Measurements from ENCODE around the gene IP6K2. TPM values are rescaled to one million over a fixed set of nuclear protein-coding genes. Genes with fewer than 3 reads are reported as not detected.

The IP6K2 gene
- total and polyA plus RNA-seq, 2 of the 8 experiments (the other 6 are each of a cell fraction or from before 2014, with no cell fraction given): 95.8 to 144 TPM

- Histone ChIP-seq H3K23me2 (ENCODE audit: low read depth, low read length) (no peaks in the 10 kb centered on the region), H3K4me2 (ENCODE audit: insufficient read depth in 1 of 2, low read depth in 2 of 2, low read length in 2 of 2) (no peak overlapping the region), H2BK20ac (ENCODE audit: low read length) (no peak overlapping the region), H2BK120ac (replicated peaks; ENCODE audit: low read depth, low read length) (no peak overlapping the region), H3K14ac (ENCODE audit: insufficient read length) (no peak overlapping the region), H3K4me3 (ENCODE audit: extremely low read depth in 1 of 4, insufficient read depth in 2 of 4, low read depth in 3 of 4, low read length in 4 of 4) (no peak overlapping the region), H3K27me3 (replicated peaks in 1 of 4; ENCODE audit: control insufficient read depth in 3 of 4, extremely low read depth in 1 of 4, insufficient read depth in 3 of 4, low read length in 3 of 4) (no peaks in the 10 kb centered on the region), H2BK12ac (ENCODE audit: low read depth, low read length) (no peak overlapping the region), H4K8ac (ENCODE audit: extremely low read depth, insufficient read depth, low read length) (no peak overlapping the region), H3K56ac (replicated peaks; ENCODE audit: insufficient read length, low read depth, low read length) (no peak overlapping the region), H4K5ac (ENCODE audit: insufficient read length, low read depth, low read length) (no peak overlapping the region), H3K36me3 (ENCODE audit: control insufficient read depth in 2 of 4, insufficient read depth in 4 of 4, low read length in 3 of 4) (peaks cover 0 to 2% (median 0%) of the 10 kb centered on the region in 4 experiments; a peak in 1 of 8 replicates), H3K79me2 (ENCODE audit: control insufficient read depth in 1 of 2, insufficient read depth in 2 of 2, low read length in 2 of 2) (no peaks in the 10 kb centered on the region), H2BK5ac (ENCODE audit: low read depth, low read length) (no peak overlapping the region), H4K91ac (replicated peaks; ENCODE audit: insufficient read length, low read length) (no peak overlapping the region), H2BK15ac (ENCODE audit: low read length) (no peak overlapping the region), H3K23ac (ENCODE audit: insufficient read length) (no peak overlapping the region), H3K9ac (replicated peaks in 1 of 4; ENCODE audit: extremely low read depth in 1 of 4, low read depth in 3 of 4, low read length in 3 of 4) (no peak overlapping the region), H3K27ac (ENCODE audit: low read depth, low read length) (no peak overlapping the region), H3K18ac (ENCODE audit: extremely low read depth, low read length) (no peak overlapping the region), H4K20me1 (replicated peaks in 1 of 2; ENCODE audit: control insufficient read depth in 1 of 2, insufficient read depth in 2 of 2, low read length in 2 of 2) (no peaks in the 10 kb centered on the region), H3K9me3 (ENCODE audit: insufficient read depth in 2 of 2, low read depth in 1 of 2, low read length in 1 of 2) (no peaks in the 10 kb centered on the region), H3K4ac (replicated peaks; ENCODE audit: insufficient read length, low read depth, low read length) (no peak overlapping the region), H3K4me1 (replicated peaks in 1 of 4; ENCODE audit: control insufficient read depth in 3 of 4, insufficient read depth in 4 of 4, low read length in 3 of 4) (no peaks in the 10 kb centered on the region), H2AK5ac (ENCODE audit: low read depth, low read length) (no peak overlapping the region), H3K79me1 (ENCODE audit: low read depth, low read length) (no peaks in the 10 kb centered on the region), H2AFZ (ENCODE audit: low read length) (no peak overlapping the region)
- no peak for DNase-seq (ENCODE audit: low read depth in 1 of 2, low spot score in 2 of 2)
- no peak for FAIRE-seq
- WGBS, 2 experiments (ENCODE audit: extremely low coverage in 1 of 2, insufficient coverage in 1 of 2, insufficient read length in 1 of 2, insufficient replicate concordance in 2 of 2, low coverage in 1 of 2, low lambda C conversion rate in 2 of 2, missing lambda C conversion rate in 1 of 2): 89% methylated on average over 3 of the region's 3 CpGs; no CpG with 5 or more reads in 1 of the 2 experiments
- CTCF ChIA-PET (ENCODE audit: partially characterized antibody): no interaction called here
- POLR2A ChIA-PET (ENCODE audit: partially characterized antibody): no interaction called here
- TF ChIP-seq TEAD4 (IDR thresholded peaks at IDR 0.05; ENCODE audit: low read depth, low read length) (no peak), SRF (IDR thresholded peaks at IDR 0.05; ENCODE audit: low read depth, low read length) (no peak)
These were observed 45.8 kb upstream of the IP6K2 start for GRCh38 chr3:48762816-48763215.
